ENCODE measurements around the gene CASK.

CASK gene

DNA sequence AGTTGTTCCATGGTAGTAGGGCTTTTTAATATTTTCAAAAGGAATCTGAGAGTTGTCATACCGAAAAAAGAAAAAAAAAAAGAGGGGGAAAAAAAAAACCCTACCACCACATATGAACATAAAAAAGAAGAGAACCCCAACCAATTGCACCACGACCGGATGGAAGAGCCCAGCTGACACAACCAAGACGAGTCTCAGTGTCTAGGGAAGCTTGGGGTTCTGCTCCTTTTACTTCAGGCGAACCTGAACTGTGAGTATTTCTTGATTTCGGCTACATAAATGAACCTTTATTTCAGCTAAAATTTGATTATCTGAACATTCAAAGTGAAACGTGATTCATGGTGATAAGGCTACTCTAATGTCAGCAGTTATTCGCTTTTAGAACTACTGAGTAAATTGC lies 234.5 kb downstream of the CASK start, which contains the start of gene GPR34:
GPR34 (plus strand) TSS at position 139 of the 400 bp plus-strand sequence. CDS start 6,661 bp downstream, outside the sequence.
- Histone ChIP-seq H3K4me3 (ENCODE audit: low read depth, low read length, poor library complexity, severe bottlenecking) (peak within 1 kb of the TSS; percentile 23), H3K27me3 (ENCODE audit: insufficient read depth, low read length) (no peaks in the 10 kb centered on the region), H2AFZ (ENCODE audit: low read length) (no peak within 1 kb of the TSS), H3K9me3 (ENCODE audit: low read length) (no peaks in the 10 kb centered on the region), H3K4me1 (ENCODE audit: insufficient read depth, low read length, severe bottlenecking) (peaks cover 68% of the 10 kb centered on the region), H3K9me2 (ENCODE audit: low read depth, low read length) (no peaks in the 10 kb centered on the region), H3K79me2 (ENCODE audit: insufficient read depth, low read length) (no peaks in the 10 kb centered on the region), H3K36me3 (ENCODE audit: insufficient read depth, low read length) (peaks cover 4% of the 10 kb centered on the region; the same call in 1 of the 2 replicates), H3F3A (ENCODE audit: insufficient read depth, low read length) (no peaks in the 10 kb centered on the region), H3K9ac (ENCODE audit: low read length) (peak within 1 kb of the TSS; percentile 32), H4K20me1 (ENCODE audit: insufficient read depth, low read length) (no peaks in the 10 kb centered on the region), H3K4me2 (ENCODE audit: low read length) (peak within 1 kb of the TSS; percentile 55), H3K27ac (ENCODE audit: low read depth, low read length, poor library complexity, severe bottlenecking) (peak within 1 kb of the TSS; percentile 60)
- TF ChIP-seq CTCF (IDR thresholded peaks at IDR 0.05; ENCODE audit: low read length) = no peak
- TF ChIP-seq EZH2 (IDR thresholded peaks at IDR 0.05; ENCODE audit: borderline replicate concordance, low read length) = no peak

DNA sequence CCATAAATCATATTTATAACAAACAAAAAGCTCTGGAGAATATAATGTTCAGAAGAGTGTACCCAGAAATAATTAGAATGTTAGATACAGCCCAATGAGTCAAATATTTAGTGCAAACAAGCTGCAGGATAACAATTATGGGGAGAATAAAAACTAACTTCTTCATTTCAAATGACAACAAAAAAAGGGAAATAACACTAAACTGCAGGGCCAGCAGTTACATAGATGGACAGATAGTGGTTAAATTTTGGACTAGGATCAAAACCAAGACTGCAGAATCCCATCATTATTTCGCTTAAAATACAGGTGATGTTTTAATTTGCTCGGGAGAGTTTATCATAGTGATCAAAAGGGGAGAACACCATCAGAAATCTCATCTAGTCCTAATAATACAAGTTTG lies 235.2 kb downstream of the CASK start:
- Histone ChIP-seq H3K9ac (ENCODE audit: low read length) (peak overlapping the region; percentile 29; the same call in 1 of the 2 replicates), H3K27ac (ENCODE audit: low read depth, low read length, poor library complexity, severe bottlenecking) (peak overlapping the region; percentile 60), H2AFZ (ENCODE audit: low read length) (no peak overlapping the region), H3K4me3 (ENCODE audit: low read depth, low read length, poor library complexity, severe bottlenecking) (no peak overlapping the region), H3K9me3 (ENCODE audit: low read length) (no peaks in the 10 kb centered on the region), H3K4me2 (ENCODE audit: low read length) (peak overlapping the region; percentile 55; the same call in 1 of the 2 replicates), H4K20me1 (ENCODE audit: insufficient read depth, low read length) (no peaks in the 10 kb centered on the region), H3K27me3 (ENCODE audit: insufficient read depth, low read length) (no peaks in the 10 kb centered on the region), H3K36me3 (ENCODE audit: insufficient read depth, low read length) (peaks cover 4% of the 10 kb centered on the region; the same call in 1 of the 2 replicates), H3F3A (ENCODE audit: insufficient read depth, low read length) (no peaks in the 10 kb centered on the region), H3K79me2 (ENCODE audit: insufficient read depth, low read length) (no peaks in the 10 kb centered on the region), H3K4me1 (ENCODE audit: insufficient read depth, low read length, severe bottlenecking) (peaks cover 68% of the 10 kb centered on the region), H3K9me2 (ENCODE audit: low read depth, low read length) (no peaks in the 10 kb centered on the region)
- no peak for TF ChIP-seq EZH2 (IDR thresholded peaks at IDR 0.05; ENCODE audit: borderline replicate concordance, low read length)

DNA sequence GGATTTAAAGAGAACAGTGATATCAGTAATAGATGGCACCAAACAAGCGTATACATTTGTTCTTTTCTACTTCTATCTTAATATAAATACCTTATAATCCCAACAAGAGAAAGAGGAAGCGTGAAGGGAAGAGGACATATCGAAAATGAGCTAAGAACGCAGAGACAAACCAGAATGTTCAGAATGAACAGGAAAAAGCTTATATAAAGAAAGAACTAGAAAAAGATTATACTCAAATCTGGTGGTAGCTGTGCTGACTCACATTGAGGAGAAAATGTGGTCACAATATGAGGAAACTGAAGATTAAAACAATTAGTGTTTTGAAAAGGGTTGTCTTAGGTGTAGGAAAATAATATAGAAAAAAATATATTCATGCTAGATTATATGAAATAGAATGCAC lies 236.6 kb downstream of the CASK start:
- Histone ChIP-seq H3K4me3 (ENCODE audit: low read depth, low read length, poor library complexity, severe bottlenecking) (no peak overlapping the region), H3K27ac (ENCODE audit: low read depth, low read length, poor library complexity, severe bottlenecking) (peak overlapping the region; percentile 25), H3K9ac (ENCODE audit: low read length) (no peak overlapping the region), H3K79me2 (ENCODE audit: insufficient read depth, low read length) (no peaks in the 10 kb centered on the region), H3F3A (ENCODE audit: insufficient read depth, low read length) (no peaks in the 10 kb centered on the region), H3K9me2 (ENCODE audit: low read depth, low read length) (no peaks in the 10 kb centered on the region), H3K36me3 (ENCODE audit: insufficient read depth, low read length) (peaks cover 4% of the 10 kb centered on the region; the same call in 1 of the 2 replicates), H3K27me3 (ENCODE audit: insufficient read depth, low read length) (no peaks in the 10 kb centered on the region), H3K4me1 (ENCODE audit: insufficient read depth, low read length, severe bottlenecking) (peaks cover 55% of the 10 kb centered on the region), H2AFZ (ENCODE audit: low read length) (no peak overlapping the region), H3K4me2 (ENCODE audit: low read length) (no peak overlapping the region), H4K20me1 (ENCODE audit: insufficient read depth, low read length) (no peaks in the 10 kb centered on the region), H3K9me3 (ENCODE audit: low read length) (no peaks in the 10 kb centered on the region)
- no peak for TF ChIP-seq CTCF (IDR thresholded peaks at IDR 0.05; ENCODE audit: low read length)
- TF ChIP-seq EZH2 (IDR thresholded peaks at IDR 0.05; ENCODE audit: borderline replicate concordance, low read length) = no peak

DNA sequence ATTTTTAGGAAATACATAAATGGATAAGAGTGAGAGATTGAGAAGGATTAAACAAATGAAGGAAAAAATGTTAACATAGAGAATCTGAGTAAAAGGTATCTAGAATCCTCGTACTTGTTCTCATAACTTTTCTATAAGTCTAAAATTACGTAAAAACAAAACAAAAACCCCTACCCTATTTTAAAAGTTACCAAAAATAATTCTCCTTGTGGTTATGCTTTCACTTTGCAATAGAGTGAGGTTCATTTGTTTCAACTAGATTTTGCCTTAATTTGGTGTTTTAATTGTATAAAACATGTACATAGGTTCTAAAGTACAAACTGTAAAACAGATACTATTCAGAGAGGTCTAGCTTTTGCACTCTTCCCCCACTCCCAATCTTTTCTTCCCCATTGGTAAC lies 238.4 kb downstream of the CASK start:
- no peak overlapping the region for H3K4me2 ChIP-seq (ENCODE audit: low read length)
- H3K27me3 ChIP-seq (ENCODE audit: insufficient read depth, low read length) = no peaks in the 10 kb centered on the region

More for the DNA sequence above, 238.4 kb downstream of the CASK start:
- H4K20me1 ChIP-seq (ENCODE audit: insufficient read depth, low read length) = no peaks in the 10 kb centered on the region
- TF ChIP-seq CTCF (IDR thresholded peaks at IDR 0.05; ENCODE audit: low read length) (no peak), EZH2 (IDR thresholded peaks at IDR 0.05; ENCODE audit: borderline replicate concordance, low read length) (no peak)
- peaks cover 4% of the 10 kb centered on the region; the same call in 1 of the 2 replicates for H3K36me3 ChIP-seq (ENCODE audit: insufficient read depth, low read length)
- no peaks in the 10 kb centered on the region for H3K9me3 ChIP-seq (ENCODE audit: low read length)
- no peak overlapping the region for H3K27ac ChIP-seq (ENCODE audit: low read depth, low read length, poor library complexity, severe bottlenecking)
- H3K9me2 ChIP-seq (ENCODE audit: low read depth, low read length) = no peaks in the 10 kb centered on the region
- H3F3A ChIP-seq (ENCODE audit: insufficient read depth, low read length) = no peaks in the 10 kb centered on the region
- no peak overlapping the region for H2AFZ ChIP-seq (ENCODE audit: low read length)
- peaks cover 40% of the 10 kb centered on the region for H3K4me1 ChIP-seq (ENCODE audit: insufficient read depth, low read length, severe bottlenecking)
- no peak overlapping the region for H3K4me3 ChIP-seq (ENCODE audit: low read depth, low read length, poor library complexity, severe bottlenecking)
- H3K9ac ChIP-seq (ENCODE audit: low read length) = no peak overlapping the region
- H3K79me2 ChIP-seq (ENCODE audit: insufficient read depth, low read length) = no peaks in the 10 kb centered on the region

Data from OCI-LY1 (cell line).